ENCODE measurements around the gene TBXAS1.

TBXAS1 gene

GRCh38 chr7:140049339-140050024, 220.4 kb downstream of the TBXAS1 start:
- WGBS = 72% methylated on average over 5 of the region's 5 CpGs
- H3K9ac ChIP-seq (ENCODE audit: low read length) = no peak overlapping the region

GRCh38 chr7:140050100-140050499, 221.0 kb downstream of the TBXAS1 start:
- Histone ChIP-seq H3K79me1 (replicated peaks; ENCODE audit: low read length, poor library complexity, severe bottlenecking) (peaks cover 11% of the 10 kb centered on the region), H3K4me3 (ENCODE audit: insufficient read depth in 1 of 2, low read depth in 1 of 2, low read length in 2 of 2) (no peak overlapping the region), H3K4me1 (ENCODE audit: control insufficient read depth, insufficient read depth, low read depth, low read length) (peaks cover 4% of the 10 kb centered on the region), H2BK12ac (ENCODE audit: low read length in 2 of 2) (no peak overlapping the region), H3K27ac (ENCODE audit: low read length, poor library complexity, severe bottlenecking) (no peak overlapping the region), H3K14ac (ENCODE audit: low read length in 2 of 2) (no peak overlapping the region), H4K8ac (ENCODE audit: low read length) (no peak overlapping the region), H3K27me3 (ENCODE audit: control insufficient read depth in 1 of 2, insufficient read depth in 1 of 2, low read length in 2 of 2) (no peaks in the 10 kb centered on the region), H3K36me3 (ENCODE audit: control insufficient read depth in 1 of 2, insufficient read depth in 2 of 2, low read depth in 1 of 2, low read length in 2 of 2) (peaks cover 0 to 45% of the 10 kb centered on the region in 2 experiments), H2BK5ac (ENCODE audit: low read depth, low read length, poor library complexity, severe bottlenecking) (no peak overlapping the region), H2BK120ac (ENCODE audit: low read depth, low read length) (no peak overlapping the region), H2BK15ac (ENCODE audit: low read depth, poor library complexity, severe bottlenecking) (no peak overlapping the region), H3K9me3 (ENCODE audit: control insufficient read depth, low read length) (no peaks in the 10 kb centered on the region), H3K4me2 (ENCODE audit: low read length, poor library complexity, severe bottlenecking) (no peak overlapping the region), H3K4ac (ENCODE audit: low read depth in 1 of 2, low read length in 2 of 2) (no peak overlapping the region), H2AK5ac (ENCODE audit: low read length, severe bottlenecking) (no peak overlapping the region), H4K91ac (ENCODE audit: low read length) (no peak overlapping the region), H3K23ac (ENCODE audit: low read length in 2 of 2) (no peak overlapping the region), H3K18ac (ENCODE audit: low read depth in 1 of 2, low read length in 2 of 2) (no peak overlapping the region), H3K9ac (ENCODE audit: low read length) (no peak overlapping the region), H2AFZ (ENCODE audit: low read depth, low read length) (no peak overlapping the region)
- WGBS = 93% methylated on average over 3 of the region's 3 CpGs
- DNase-seq = no peak

More at GRCh38 chr7:140049339-140050024, 220.4 kb downstream of the TBXAS1 start:
- H2AK5ac ChIP-seq (ENCODE audit: low read length, severe bottlenecking) = no peak overlapping the region
- peak overlapping the region in 1 of 2 experiments; percentile 64 for H3K23ac ChIP-seq (ENCODE audit: low read length in 2 of 2)
- peaks cover 4% of the 10 kb centered on the region for H3K4me1 ChIP-seq (ENCODE audit: control insufficient read depth, insufficient read depth, low read depth, low read length)
- no peak overlapping the region for H3K18ac ChIP-seq (ENCODE audit: low read depth in 1 of 2, low read length in 2 of 2)
- no peak overlapping the region for H2BK15ac ChIP-seq (ENCODE audit: low read depth, poor library complexity, severe bottlenecking)
- H3K9me3 ChIP-seq (ENCODE audit: control insufficient read depth, low read length) = no peaks in the 10 kb centered on the region
- DNase-seq = no peak
- H2AFZ ChIP-seq (ENCODE audit: low read depth, low read length) = no peak overlapping the region
- peaks cover 0 to 47% of the 10 kb centered on the region in 2 experiments for H3K36me3 ChIP-seq (ENCODE audit: control insufficient read depth in 1 of 2, insufficient read depth in 2 of 2, low read depth in 1 of 2, low read length in 2 of 2)
- H3K4ac ChIP-seq (ENCODE audit: low read depth in 1 of 2, low read length in 2 of 2) = no peak overlapping the region
- no peak overlapping the region for H3K4me2 ChIP-seq (ENCODE audit: low read length, poor library complexity, severe bottlenecking)
- H3K4me3 ChIP-seq (ENCODE audit: insufficient read depth in 1 of 2, low read depth in 1 of 2, low read length in 2 of 2) = no peak overlapping the region
- no peak overlapping the region for H4K91ac ChIP-seq (ENCODE audit: low read length)
- H2BK5ac ChIP-seq (ENCODE audit: low read depth, low read length, poor library complexity, severe bottlenecking) = no peak overlapping the region
- H3K79me1 ChIP-seq (replicated peaks; ENCODE audit: low read length, poor library complexity, severe bottlenecking) = peaks cover 11% of the 10 kb centered on the region
- no peak overlapping the region for H2BK12ac ChIP-seq (ENCODE audit: low read length in 2 of 2)
- H3K27me3 ChIP-seq (ENCODE audit: control insufficient read depth in 1 of 2, insufficient read depth in 1 of 2, low read length in 2 of 2) = no peaks in the 10 kb centered on the region
- no peak overlapping the region for H4K8ac ChIP-seq (ENCODE audit: low read length)
- H2BK120ac ChIP-seq (ENCODE audit: low read depth, low read length) = no peak overlapping the region
- no peak overlapping the region for H3K27ac ChIP-seq (ENCODE audit: low read length, poor library complexity, severe bottlenecking)
- no peak overlapping the region for H3K14ac ChIP-seq (ENCODE audit: low read length in 2 of 2)

- H3K9ac ChIP-seq (ENCODE audit: low read length) = no peak overlapping the region
- no peak overlapping the region for H3K23ac ChIP-seq (ENCODE audit: low read length in 2 of 2)
- no peak for DNase-seq
Observed at GRCh38 chr7:140051820-140052219, 222.8 kb downstream of the TBXAS1 start.

GRCh38 chr7:140053812-140054539, 224.9 kb downstream of the TBXAS1 start:
- H2AFZ ChIP-seq (ENCODE audit: low read depth, low read length) = no peak overlapping the region
- no peaks in the 10 kb centered on the region for H3K27me3 ChIP-seq (ENCODE audit: control insufficient read depth in 1 of 2, insufficient read depth in 1 of 2, low read length in 2 of 2)
- H3K79me1 ChIP-seq (replicated peaks; ENCODE audit: low read length, poor library complexity, severe bottlenecking) = peaks cover 22% of the 10 kb centered on the region
- no peak overlapping the region for H3K4me3 ChIP-seq (ENCODE audit: insufficient read depth in 1 of 2, low read depth in 1 of 2, low read length in 2 of 2)
- no peak overlapping the region for H2BK12ac ChIP-seq (ENCODE audit: low read length in 2 of 2)
- WGBS = 98% methylated on average over 2 of the region's 3 CpGs
- H3K4ac ChIP-seq (ENCODE audit: low read depth in 1 of 2, low read length in 2 of 2) = no peak overlapping the region
- H3K27ac ChIP-seq (ENCODE audit: low read length, poor library complexity, severe bottlenecking) = no peak overlapping the region
- H3K23ac ChIP-seq (ENCODE audit: low read length in 2 of 2) = no peak overlapping the region
- no peak for DNase-seq
- no peak overlapping the region for H2BK5ac ChIP-seq (ENCODE audit: low read depth, low read length, poor library complexity, severe bottlenecking)
- H4K91ac ChIP-seq (ENCODE audit: low read length) = no peak overlapping the region
- H3K9me3 ChIP-seq (ENCODE audit: control insufficient read depth, low read length) = no peaks in the 10 kb centered on the region
- H3K9ac ChIP-seq (ENCODE audit: low read length) = no peak overlapping the region
- peaks cover 4 to 43% of the 10 kb centered on the region in 2 experiments for H3K36me3 ChIP-seq (ENCODE audit: control insufficient read depth in 1 of 2, insufficient read depth in 2 of 2, low read depth in 1 of 2, low read length in 2 of 2)
- H2BK15ac ChIP-seq (ENCODE audit: low read depth, poor library complexity, severe bottlenecking) = no peak overlapping the region
- H4K8ac ChIP-seq (ENCODE audit: low read length) = no peak overlapping the region
- H3K14ac ChIP-seq (ENCODE audit: low read length in 2 of 2) = no peak overlapping the region
- peaks cover 2% of the 10 kb centered on the region for H3K4me1 ChIP-seq (ENCODE audit: control insufficient read depth, insufficient read depth, low read depth, low read length)
- no peak overlapping the region for H3K18ac ChIP-seq (ENCODE audit: low read depth in 1 of 2, low read length in 2 of 2)
- no peak overlapping the region for H2AK5ac ChIP-seq (ENCODE audit: low read length, severe bottlenecking)
- no peak overlapping the region for H3K4me2 ChIP-seq (ENCODE audit: low read length, poor library complexity, severe bottlenecking)
- no peak overlapping the region for H2BK120ac ChIP-seq (ENCODE audit: low read depth, low read length)

More at GRCh38 chr7:140051820-140052219, 222.8 kb downstream of the TBXAS1 start:
- Histone ChIP-seq H3K14ac (ENCODE audit: low read length in 2 of 2) (no peak overlapping the region), H3K4me1 (ENCODE audit: control insufficient read depth, insufficient read depth, low read depth, low read length) (peaks cover 2% of the 10 kb centered on the region), H3K4me2 (ENCODE audit: low read length, poor library complexity, severe bottlenecking) (no peak overlapping the region), H3K4me3 (ENCODE audit: insufficient read depth in 1 of 2, low read depth in 1 of 2, low read length in 2 of 2) (no peak overlapping the region), H2BK5ac (ENCODE audit: low read depth, low read length, poor library complexity, severe bottlenecking) (no peak overlapping the region), H3K27ac (ENCODE audit: low read length, poor library complexity, severe bottlenecking) (no peak overlapping the region), H4K91ac (ENCODE audit: low read length) (no peak overlapping the region), H2BK12ac (ENCODE audit: low read length in 2 of 2) (no peak overlapping the region), H2AK5ac (ENCODE audit: low read length, severe bottlenecking) (no peak overlapping the region), H3K27me3 (ENCODE audit: control insufficient read depth in 1 of 2, insufficient read depth in 1 of 2, low read length in 2 of 2) (no peaks in the 10 kb centered on the region), H3K9me3 (ENCODE audit: control insufficient read depth, low read length) (no peaks in the 10 kb centered on the region), H3K36me3 (ENCODE audit: control insufficient read depth in 1 of 2, insufficient read depth in 2 of 2, low read depth in 1 of 2, low read length in 2 of 2) (peaks cover 0 to 45% of the 10 kb centered on the region in 2 experiments), H2AFZ (ENCODE audit: low read depth, low read length) (no peak overlapping the region), H3K18ac (ENCODE audit: low read depth in 1 of 2, low read length in 2 of 2) (no peak overlapping the region), H3K79me1 (replicated peaks; ENCODE audit: low read length, poor library complexity, severe bottlenecking) (peaks cover 17% of the 10 kb centered on the region), H4K8ac (ENCODE audit: low read length) (no peak overlapping the region), H3K4ac (ENCODE audit: low read depth in 1 of 2, low read length in 2 of 2) (no peak overlapping the region), H2BK15ac (ENCODE audit: low read depth, poor library complexity, severe bottlenecking) (no peak overlapping the region), H2BK120ac (ENCODE audit: low read depth, low read length) (no peak overlapping the region)

All from mesenchymal stem cell (in vitro differentiated cells and primary cell).